Renal cortical epithelial cell (primary cell): Measurements from ENCODE around the gene PPP2R5D. TPM values are rescaled to one million over a fixed set of nuclear protein-coding genes. Genes with fewer than 3 reads are reported as not detected.

ENCODE experiments used
- DNase-seq: peaks from one replicate; pipeline ENCODE4 v3.0.0-alpha.2; 2011; ENCODE audit warnings: low read depth
- total RNA-seq: library from RNA; depleted of rRNA; stranded (reverse); fragments of >200 nt; gene quantifications from 2 replicates; pipeline ENCODE4 v1.2.3, GENCODE V29; 2014

Gene PPP2R5D
- total RNA-seq, 1 donor from 2014 or later = 47.8 TPM

DNA sequence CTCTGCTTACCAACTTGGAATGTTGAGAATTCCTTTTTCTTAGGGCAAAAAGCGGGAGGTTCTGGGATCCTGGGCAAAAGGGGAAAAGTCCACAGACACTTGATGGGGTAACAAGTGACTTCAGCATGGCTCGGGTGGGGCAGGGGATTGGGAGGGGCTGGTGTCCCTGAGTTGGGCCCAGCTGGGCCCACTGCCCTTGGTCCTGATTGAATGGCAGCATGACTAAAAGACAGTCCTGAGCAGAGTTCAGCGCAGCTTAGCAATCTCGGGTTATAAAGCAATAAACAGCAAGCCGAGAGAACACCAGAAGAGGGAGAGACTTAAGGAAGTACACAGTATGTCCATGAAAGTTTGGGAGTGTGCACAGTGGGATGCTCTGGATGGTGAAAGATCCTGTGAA, 5.6 kb downstream of the PPP2R5D start:
- DNase-seq = no peak

DNA sequence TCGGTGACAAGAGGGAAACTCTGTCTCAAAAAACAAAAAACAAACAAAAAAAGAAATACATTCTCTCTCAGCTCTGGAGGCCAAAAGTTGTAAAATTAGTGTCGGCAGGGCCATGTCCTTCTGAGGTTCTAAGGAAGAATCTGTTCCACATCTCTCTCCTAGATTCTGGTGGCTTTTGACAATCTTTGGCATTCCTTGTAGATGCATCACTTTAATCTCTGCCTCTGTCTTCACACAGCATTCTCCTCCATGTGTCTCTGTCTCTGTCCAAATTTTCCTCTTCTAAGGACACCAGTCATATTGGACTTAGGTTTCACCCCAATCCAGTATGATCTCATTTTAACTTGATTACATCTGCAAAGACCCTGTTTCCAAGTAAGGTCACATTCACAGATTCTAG, 9.1 kb downstream of the PPP2R5D start:
- DNase-seq = no peak

DNA sequence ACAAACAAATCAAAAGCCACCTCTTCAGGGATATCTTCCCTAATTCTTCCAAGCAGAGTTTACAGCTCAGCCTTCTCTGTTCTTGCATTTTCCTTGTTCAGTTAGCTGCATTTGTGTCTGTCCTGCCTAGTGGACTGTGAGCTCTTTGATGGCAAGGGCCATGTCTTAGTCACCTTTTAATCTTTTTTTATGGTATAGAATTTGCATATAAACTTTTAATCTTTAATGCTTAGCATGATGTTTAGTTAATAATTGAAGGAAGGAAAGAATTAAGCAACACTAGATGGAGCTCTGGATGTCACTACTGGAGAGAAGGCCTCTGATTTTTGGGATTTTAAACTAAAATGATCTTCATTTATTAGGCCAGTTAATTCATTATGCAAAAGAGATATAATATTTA, 12.1 kb downstream of the PPP2R5D start:
- DNase-seq = peak; percentile 45

- peak; percentile 39 for DNase-seq
These were observed 13.8 kb downstream of the PPP2R5D start for GRCh38 chr6:42998205-42998604.

GRCh38 chr6:43001843-43002242, 17.5 kb downstream of the PPP2R5D start:
- no peak for DNase-seq

DNA sequence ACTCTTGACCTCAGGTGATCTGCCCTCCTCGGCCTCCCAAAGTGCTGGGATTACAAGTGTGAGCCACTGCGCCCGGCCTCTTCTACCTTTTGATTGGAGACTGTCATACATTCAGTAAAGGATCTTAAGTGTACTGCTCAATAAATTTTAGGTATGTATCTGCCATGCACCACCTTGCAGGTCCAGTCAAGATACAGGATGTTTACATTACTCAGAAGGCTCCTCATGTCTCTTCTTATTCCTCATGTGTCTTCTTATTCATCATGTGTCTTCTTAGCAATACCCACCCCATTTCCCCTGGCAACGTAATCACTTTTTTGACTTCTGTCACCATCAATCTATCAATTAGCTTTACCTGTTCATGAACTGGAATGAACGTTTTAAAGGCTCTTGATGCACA, 21.5 kb downstream of the PPP2R5D start:
- no peak for DNase-seq

DNA sequence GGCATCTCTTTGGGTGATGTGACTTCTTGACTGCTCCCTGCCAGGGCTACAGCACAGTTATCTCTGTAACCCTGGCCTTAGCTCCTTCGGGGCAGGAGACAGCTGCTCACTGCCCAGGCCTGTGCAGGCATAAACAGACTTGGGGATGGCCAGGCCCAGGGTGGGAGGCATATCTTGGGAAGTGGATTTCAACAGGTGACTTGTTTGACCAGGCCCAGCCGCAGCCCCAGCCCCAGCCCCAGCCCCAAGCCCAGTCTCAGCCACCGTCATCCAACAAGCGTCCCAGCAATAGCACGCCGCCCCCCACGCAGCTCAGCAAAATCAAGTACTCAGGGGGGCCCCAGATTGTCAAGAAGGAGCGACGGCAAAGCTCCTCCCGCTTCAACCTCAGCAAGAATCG, 21.9 kb downstream of the PPP2R5D start:
- DNase-seq = no peak

- no peak for DNase-seq
These were observed 22.8 kb downstream of the PPP2R5D start for GRCh38 chr6:43007126-43007525.

GRCh38 chr6:43009124-43009523, 24.8 kb downstream of the PPP2R5D start:
- DNase-seq = no peak

- no peak for DNase-seq
These were observed 26.8 kb downstream of the PPP2R5D start for GRCh38 chr6:43011207-43011606.

GRCh38 chr6:43012364-43012763, 28.0 kb downstream of the PPP2R5D start:
- no peak for DNase-seq

GRCh38 chr6:43013097-43013842, 28.9 kb downstream of the PPP2R5D start:
- DNase-seq = no peak

- DNase-seq = peak; percentile 100
These were observed 29.6 kb downstream of the PPP2R5D start, which contains the start of the genes KLHDC3 and MEA1 for GRCh38 chr6:43013843-43014433. TSS of gene KLHDC3 (plus strand) at chr6:43014249. CDS start at chr6:43017193, 2,944 bp downstream. TSS of gene MEA1 (minus strand) at chr6:43013946. CDS start at chr6:43013813, 133 bp downstream.

DNA sequence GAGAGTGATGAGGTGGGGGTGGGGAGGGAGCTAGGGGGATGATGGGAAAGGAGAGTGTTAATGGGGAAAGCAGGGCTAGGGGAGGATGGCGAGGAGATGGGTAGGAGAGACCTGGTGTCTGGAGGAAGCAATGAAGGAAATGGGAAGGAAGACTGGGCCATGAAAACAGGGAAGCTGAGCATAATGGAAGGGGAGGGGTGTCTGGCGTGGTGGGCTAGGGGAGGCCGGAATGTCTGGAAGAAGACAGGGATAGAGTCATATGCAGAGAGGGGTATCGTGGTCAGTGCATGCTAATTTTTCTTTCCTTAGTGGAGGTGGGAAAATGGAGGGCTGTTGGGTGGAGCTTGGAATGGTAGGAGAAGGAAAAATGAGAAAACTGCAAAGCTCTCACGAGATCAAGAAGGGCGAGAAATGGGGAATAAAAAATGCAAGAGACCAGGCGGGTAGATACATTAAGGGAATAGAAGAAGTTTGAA, 30.1 kb downstream of the PPP2R5D start:
- peak; percentile 43 for DNase-seq

DNA sequence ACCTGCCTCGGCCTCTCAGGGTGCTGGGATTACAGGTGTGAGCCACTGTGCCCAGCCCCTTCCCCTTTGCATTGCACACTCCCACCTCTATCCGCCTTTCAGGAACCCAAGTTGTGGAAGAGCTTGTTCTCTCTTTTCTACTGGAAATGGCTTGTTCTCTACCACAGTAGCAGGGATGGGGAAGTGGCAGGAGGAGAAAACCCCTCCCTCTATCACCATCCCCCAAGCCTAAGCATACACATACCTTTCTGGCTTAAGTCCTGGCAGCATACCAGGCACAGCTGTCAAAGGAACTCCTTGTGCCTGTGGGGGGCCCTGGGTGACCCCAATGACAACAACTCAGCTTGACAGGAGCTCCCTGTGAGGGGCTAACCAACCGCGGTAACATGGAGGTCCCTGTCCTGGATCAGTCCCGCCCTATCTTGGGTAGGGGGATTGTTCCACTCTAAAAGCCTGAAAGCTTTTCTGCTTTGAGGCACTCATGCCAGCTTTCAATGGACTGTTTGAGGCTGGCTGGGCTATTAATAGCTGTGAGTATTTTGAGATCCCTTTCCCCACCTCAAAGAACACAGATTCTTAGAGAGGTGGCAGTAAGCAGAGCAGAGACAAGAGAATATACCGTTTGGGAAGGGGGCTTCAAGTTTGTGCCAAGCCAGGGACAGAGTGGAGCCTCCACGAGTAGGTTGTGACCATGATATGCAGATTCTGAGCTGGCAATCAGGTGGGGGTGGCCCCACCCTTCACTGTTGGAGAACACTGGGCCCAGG, 32.0 kb downstream of the PPP2R5D start:
- no peak for DNase-seq

DNA sequence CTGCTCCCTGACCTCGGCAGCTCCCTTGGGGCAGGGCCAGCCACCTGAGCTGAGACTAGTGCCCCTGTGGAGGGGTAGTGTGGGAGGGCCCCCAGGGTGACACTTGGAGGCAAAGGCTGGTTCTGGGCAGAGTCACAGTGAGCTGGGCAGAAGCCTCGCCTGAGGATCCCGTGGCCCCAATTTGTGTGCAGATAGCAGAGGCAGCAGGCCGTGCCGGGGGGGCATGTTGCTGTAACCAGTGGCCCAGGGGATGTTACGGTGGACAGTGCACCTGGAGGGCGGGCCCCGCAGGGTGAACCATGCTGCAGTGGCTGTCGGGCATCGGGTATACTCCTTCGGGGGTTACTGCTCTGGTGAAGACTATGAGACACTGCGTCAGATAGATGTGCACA, 32.6 kb downstream of the PPP2R5D start:
- DNase-seq = no peak

DNA sequence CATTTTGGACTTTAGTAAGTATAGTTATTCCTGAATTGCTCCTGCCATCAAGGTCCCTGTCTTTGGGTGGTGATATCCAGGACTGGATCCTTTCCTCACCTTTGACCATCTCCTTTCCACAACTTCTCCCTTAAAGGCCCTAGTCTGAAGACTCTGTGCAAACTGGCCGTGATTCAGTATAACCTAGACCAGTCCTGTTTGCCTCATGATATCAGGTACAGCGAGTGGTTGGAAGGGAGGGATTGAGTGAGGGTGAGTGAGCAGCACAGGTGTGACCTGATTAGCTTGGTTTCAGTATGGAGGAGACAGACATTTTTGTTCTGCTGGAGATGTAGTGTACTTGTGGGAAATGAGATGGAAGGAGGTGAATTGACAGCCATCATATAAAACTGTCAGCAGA, 34.8 kb downstream of the PPP2R5D start:
- DNase-seq = no peak

- no peak for DNase-seq
These were observed 35.8 kb downstream of the PPP2R5D start for GRCh38 chr6:43020052-43020705.

- no peak for DNase-seq
These were observed 36.5 kb downstream of the PPP2R5D start for GRCh38 chr6:43020847-43021246.

- peak; percentile 29 for DNase-seq
These were observed 37.1 kb downstream of the PPP2R5D start, which contains the start of gene RRP36 for GRCh38 chr6:43021270-43022047. TSS of gene RRP36 (plus strand) at chr6:43021623. CDS start at chr6:43021655, 32 bp downstream.

GRCh38 chr6:43024436-43024835, 40.1 kb downstream of the PPP2R5D start:
- DNase-seq = no peak
